Stimulated activated naive CD4-positive, alpha-beta T cell (primary cell): ENCODE measurements around the gene CHST3.
"Not testable (repeated sequence)": the region's sequence is repeated elsewhere in the genome, so short reads cannot be mapped to it uniquely, and the experiment has no call there.

Source experiments
- DNase-seq, 6 experiments: peaks; one replicate each; lab custom pipeline; 2025; lab: John Stamatoyannopoulos, UW

CHST3 gene

GRCh38 chr10:71964098-71964742 lies at the start of gene CHST3:
CHST3 (plus strand) TSS chr10:71964395; CDS start chr10:72005843, 41,448 bp downstream.
- no peak for DNase-seq

- DNase-seq: no peak
These were observed 47.4 kb upstream of the CHST3 start for GRCh38 chr10:71916827-71917226.

- DNase-seq: no peak
These were observed 45.2 kb upstream of the CHST3 start for GRCh38 chr10:71918992-71919391.

GRCh38 chr10:71919956-71920539 lies 44.1 kb upstream of the CHST3 start:
- DNase-seq: not testable (repeated sequence)

DNA sequence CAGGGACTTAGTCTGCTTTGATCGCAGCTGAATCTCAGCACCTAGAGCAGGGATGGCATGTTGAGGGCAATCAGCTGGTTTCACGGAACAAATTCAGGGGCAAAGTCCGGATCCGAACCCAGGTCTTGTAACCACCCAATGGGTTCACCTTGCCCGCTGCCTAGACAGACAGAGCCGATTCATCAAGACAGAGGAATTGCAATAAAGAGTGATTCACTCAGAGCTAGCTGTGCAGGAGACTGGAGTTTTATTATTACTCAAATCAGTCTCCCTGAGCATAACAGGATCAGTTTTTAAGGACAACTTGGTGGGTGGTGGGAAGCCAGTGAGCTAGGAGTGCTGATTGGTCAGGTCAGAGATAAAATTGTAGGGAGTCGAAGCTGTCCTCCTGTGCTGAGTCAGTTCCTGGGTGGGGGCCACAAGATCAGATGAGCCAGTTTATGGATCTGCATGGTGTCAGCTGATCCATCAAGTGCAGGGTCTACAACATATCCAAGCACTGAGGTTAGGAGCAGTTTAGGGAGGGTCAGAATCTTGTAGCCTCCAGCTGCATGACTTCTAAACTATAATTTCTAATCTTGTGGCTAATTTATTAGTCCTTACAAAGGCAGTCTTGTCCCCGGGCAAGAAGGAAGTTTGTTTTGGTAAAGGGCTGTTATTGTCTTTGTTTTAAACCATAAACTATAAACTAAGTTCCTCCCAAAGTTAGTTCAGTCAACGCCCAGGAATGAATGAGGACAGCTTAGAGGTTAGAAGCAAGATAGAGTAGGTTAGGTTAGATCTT lies 43.5 kb upstream of the CHST3 start:
- DNase-seq: no peak

DNA sequence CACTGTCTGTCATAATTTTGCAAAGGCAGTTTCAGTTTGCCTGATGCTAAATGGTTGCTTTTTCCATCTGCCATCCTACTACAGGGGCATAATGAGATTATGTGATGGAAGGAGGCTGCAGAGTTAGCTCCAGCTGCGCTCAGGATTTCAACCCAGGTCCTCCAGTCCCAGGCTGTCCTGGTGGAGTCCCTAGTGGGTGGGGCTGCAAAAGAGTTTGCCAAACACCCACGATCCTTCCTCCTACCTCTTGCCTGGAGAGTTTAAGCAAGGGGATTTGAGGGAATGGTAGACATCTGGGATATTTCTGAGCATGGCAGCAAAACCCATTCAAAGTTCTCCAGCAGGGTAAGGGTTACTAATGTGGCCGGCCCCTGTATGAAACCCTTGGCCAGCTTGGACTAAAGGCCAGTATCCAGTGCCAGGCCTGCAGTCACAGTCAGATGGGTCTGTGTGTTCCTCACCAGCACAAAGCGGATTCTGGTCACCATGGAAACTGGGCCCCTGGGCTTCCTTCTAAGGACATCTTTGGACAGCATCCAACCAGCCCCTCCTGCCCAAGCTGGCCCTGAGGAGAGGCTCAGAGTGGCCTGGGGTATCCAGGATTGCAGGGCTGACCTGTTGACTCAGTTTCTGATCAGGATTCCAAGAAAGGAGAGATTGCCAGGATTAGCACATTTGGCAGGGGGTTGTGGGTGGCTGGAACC lies 42.7 kb upstream of the CHST3 start:
- DNase-seq: no peak

DNA sequence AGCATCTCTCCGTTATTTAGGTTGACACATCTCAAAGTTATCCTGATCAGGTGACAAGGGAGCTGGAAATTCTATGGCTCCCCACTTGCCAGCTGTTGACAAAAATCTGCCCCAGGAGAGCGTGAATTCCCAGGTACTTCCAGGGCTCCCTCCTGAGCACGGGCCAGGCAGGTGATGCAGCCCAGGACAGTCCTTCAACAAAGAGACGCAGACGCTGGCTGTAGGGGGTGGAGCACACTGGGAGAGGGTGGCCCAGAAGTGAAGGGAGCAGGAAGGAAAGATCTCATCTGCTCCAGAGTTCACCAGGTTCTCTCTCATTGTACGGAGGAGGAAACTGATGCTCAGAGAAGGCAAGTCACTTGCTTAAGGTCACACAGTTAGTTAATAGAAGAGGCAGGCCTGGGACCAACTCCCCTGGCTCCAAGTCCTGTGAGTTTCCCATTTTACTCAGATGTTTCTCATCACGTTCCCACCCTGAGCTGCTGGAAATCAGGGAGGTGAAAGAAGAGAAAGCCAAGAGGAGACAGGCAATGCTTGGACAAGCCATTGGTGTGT lies 41.0 kb upstream of the CHST3 start:
- no peak for DNase-seq

GRCh38 chr10:71924771-71925170 lies 39.4 kb upstream of the CHST3 start:
- no peak for DNase-seq

DNA sequence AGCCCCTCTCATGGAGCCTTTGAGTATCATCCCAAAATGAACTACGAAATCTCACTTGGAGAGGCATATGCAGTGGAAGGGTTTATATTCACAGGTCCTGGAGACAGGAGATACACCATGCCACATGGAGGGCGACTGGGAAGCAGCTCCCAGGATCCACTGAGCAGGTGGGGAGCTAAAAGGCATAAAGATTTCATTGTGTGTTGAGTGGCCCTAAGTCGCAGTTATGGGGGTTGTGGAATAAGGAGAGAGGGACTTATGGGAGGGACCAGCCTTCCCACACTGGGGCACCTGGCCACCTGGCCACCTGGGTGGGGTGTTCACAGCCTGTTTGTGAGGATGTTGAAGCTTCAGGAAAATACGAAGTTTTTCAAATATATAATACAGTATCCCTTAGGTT lies 37.0 kb upstream of the CHST3 start:
- no peak for DNase-seq

GRCh38 chr10:71927776-71928592 lies 36.2 kb upstream of the CHST3 start:
- DNase-seq: no peak

- DNase-seq: no peak
These were observed 32.9 kb upstream of the CHST3 start for GRCh38 chr10:71931295-71931694.

- DNase-seq: peak in 5 of 6 experiments; percentile 11 to 76 (median 69)
These were observed 30.5 kb upstream of the CHST3 start for GRCh38 chr10:71933651-71934050.

DNA sequence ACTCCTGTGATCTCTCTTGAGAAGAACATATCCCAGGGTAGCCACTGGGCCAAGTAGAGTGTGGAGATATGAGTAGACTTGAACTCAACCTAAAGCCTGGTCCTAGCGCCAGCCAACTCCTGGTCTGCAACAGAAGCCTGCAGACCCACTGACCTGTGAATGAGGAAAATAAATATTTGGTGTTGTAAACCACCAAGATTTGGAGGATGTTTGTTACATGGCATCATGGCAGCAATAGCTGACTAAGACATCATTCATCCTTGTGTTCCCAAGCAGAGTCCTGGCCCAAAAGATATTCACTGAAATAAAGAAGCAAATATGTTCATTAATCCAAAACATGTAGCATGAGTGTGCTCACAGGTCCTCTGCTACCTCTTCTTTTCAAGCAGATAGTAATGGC lies 26.0 kb upstream of the CHST3 start:
- DNase-seq: no peak

GRCh38 chr10:71939304-71939703 lies 24.9 kb upstream of the CHST3 start:
- DNase-seq: no peak

DNA sequence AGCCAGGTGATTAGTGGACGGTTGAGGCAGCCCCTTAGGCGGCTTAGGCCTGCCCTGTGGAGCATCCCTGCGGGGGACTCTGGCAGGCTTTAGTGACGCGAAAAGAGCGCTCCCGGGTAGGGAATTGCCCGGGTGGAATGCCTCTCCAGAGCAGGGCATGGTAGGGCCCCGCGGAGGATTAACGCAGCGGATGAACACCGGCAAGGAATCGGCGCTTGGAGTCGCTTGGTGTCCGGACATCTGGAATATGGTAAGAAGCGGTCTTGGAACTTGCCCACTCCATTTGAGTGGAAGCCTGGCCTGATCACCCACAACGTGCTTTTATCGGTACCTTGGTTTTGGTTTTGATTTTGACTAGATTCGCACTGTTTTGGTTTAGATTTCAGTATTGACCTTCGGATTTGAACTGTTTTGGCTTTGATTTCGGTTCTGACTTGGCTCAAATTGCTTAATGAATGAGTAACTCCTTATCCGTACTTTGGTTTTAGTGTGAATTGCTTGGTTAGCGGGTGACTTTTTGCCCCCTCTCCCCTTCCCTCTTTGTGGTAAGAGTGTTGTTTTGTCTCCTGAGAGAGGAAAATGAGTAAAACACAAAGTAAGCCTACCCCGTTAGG lies 24.2 kb upstream of the CHST3 start:
- no peak for DNase-seq

- DNase-seq: no peak
These were observed 23.4 kb upstream of the CHST3 start for GRCh38 chr10:71940752-71941151.

DNA sequence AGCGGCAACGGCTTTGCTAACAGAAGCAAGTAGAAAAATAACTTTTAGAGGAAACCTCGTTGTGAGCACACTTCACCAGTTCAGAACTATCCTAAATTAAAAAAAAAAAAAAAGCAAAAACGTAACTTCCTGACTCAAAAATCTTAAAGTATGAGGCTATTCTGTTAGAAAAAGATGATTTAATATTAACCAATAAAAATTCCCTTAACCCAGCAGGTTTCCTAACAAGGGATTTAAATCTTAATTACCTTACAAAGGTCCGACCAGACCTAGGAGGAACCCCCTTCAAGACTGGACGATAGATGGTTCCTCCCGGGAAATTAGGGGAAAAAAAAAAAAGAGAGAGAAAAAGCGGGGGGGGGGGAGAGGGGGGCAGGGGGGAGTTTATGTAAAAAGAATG lies 22.9 kb upstream of the CHST3 start:
- DNase-seq: no peak

DNA sequence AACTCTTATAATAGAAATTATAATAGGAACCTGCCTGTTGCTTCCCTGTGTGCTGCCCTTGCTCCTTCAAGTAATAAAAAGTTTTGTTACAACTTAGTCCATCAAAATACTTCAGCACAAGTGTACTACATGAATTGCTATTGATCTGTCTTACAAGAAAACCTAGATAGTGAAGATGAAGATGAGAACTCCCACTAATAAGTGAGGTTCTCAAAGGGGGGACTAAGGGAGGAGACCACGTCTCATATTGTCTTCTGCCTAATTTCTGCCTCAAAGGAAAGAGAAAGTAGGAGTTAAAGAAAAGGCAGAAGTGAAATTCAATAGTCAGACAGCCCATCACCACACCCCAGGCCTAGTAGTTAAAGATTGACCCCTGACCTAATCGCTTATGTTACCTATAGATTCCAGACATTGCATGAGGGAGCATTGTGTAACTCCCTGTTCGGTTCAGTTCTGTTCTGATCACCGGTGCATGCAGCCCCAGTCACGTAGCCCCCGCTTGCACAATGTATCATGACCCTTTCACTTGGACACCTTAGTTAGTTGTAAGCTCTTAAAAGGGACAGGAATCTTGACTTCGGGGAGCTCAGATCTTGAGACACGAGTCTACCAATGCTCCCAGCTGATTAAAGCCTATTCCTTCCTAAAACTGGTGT lies 18.2 kb upstream of the CHST3 start:
- DNase-seq: peak in 1 of 6 experiments; percentile 32

DNA sequence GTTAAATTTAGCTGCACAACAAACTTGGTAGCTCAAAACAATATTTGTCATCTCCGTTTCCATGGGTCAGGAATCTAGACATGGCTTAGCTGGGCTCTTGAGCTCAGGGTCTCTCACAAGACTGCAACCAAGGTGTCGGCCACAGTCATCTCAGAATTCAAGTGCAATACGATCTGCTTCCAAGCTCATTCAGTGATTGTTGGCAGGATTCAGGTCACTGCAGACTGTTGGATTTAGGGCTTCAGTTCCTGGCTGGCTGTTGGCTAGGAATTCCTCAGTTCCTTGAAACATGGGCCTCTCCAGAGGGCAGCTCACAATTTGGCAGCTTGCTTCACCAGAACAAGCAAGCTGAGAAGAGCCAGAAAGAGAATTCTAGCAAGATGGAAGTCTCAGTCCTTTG lies 17.5 kb upstream of the CHST3 start:
- no peak for DNase-seq

DNA sequence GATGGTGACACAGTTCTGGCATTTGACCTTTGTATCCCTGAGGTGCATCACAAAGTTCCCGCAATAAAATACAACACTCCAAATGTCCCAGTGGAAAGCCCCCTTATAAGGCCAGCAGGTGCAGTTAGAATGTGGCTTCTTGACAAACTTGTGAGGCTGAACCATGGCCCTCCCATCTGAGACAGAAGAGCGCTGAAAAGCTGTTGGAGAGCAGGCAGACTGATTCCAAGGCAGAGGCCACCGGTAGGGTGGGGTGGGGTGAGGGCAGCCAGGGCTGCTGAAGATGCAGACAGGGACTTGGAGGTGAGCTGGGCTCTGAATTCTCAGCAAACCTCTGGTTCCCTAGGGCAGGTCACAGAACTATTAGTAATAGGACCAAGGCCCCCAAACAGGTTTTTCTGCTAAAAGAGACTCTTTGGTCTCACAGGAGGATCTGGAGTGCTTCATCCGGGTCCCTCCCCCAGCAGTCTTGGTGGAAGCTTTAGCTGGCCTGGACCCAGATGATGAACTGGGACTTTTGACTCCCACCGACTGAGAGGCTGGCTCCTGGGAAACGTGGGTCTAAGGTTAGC lies 15.6 kb upstream of the CHST3 start:
- no peak for DNase-seq
